Bone marrow (tissue), 2 donors: ENCODE results near the gene PTCSC3.

Experiments
- DNase-seq, 2 donors: peaks; one replicate each; lab custom pipeline; 2025; lab: John Stamatoyannopoulos, UW

The PTCSC3 gene

DNA sequence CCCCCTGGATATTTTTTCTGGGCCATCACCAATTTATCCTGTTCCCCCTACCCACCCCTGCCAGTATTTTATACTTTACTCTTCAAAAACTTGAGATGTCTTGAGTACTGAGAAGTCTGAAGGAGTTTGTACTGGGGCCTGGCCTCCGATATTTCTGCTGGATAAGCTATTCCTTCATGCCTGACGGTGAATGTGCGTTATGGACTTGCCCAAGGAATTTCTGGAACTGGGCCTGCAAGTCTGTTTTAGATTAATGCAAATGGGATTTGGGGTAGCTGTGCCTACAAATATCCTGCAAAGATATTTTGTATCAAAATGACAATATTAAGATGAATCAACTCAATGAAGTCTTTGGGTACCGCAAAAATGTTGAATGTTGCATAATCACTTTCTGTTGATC lies at the start of gene PTCSC3:
PTCSC3 (minus strand) TSS at position 199 of the 400 bp plus-strand sequence.
- no peak for DNase-seq

DNA sequence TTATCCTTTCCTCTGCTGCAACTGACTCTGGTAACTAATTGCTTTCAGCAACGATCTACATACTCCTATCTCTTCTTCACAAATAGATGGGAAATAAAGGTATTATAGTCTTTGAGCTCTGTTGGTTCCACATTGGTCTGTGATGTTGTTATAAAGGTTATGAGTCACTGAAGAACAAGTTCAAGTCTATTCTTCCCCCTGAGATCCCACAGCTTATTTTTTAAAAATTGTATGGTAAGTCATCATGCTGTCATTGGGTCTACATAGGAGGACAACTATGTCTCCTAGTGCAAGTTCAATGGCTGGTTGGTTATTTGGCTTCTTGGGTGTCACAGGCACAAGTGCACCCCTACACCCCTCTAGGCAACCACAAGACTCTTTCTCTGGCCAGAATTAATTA lies 49.6 kb upstream of the PTCSC3 start:
- no peak for DNase-seq

DNA sequence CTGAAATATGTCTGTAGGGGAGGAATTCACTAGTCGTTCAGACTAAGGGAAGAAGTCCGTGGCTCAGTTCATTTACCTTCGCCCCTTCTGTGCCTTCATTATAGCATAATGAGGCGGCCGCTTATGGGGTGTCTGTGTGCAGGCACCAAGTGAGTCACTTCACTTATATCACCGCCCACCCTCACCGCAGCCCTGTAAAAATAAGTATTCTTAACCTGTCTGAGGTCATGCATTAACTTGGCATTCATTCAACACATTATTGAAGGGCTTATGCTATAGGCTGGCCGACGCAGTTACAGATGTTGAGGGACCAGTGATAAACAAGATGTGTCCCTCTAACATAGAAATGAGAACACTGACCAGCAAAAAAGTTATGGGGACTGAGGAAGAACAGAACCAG lies 47.7 kb upstream of the PTCSC3 start:
- DNase-seq: no peak

- DNase-seq: no peak
Measured at GRCh38 chr14:36223558-36223957, 47.0 kb upstream of the PTCSC3 start.

DNA sequence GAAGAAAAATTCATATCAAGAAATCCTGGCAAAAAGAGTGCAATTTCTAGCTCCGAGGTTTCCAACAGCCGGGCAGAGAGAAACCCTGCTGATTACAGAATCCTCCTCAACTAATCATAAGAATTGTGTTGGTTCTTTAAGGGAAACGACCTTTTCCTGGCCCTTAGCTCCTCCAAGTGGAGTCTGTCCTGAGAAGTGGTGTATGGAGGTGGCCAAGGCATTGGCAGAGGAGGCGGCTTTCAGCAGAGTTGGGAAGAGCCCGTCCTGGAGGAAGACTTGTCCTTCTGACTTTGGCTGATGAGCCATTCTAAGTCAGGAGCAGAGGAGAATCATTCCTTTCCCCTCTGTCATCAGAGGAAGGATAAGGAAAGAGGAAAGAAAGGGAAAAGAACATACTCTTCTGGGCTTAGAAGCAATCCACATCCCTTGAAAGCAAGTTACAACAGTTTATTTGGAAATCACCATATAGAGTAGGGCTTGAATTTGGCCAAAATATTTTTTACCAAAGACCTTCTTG lies 46.5 kb upstream of the PTCSC3 start:
- no peak for DNase-seq

DNA sequence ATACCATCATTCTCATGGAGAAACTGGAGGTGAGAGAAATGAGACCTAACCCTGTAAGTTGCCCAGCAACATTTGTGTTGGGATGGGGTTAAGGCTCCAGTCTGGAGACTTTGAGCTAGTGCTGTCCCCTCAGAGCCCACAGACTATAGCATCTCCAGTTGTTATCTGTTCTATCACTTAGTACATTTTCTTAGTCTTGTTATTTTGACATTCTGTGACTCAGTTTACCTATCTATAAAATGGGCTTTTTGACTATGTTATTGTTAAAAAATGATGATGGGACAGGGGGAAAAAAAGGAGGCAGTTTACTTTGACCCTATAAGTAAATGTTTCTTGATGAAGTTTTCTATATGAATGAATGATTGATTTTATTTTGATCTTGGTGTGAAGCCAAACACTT lies 45.8 kb upstream of the PTCSC3 start:
- DNase-seq: no peak

GRCh38 chr14:36221112-36221511 lies 44.6 kb upstream of the PTCSC3 start:
- no peak for DNase-seq

DNA sequence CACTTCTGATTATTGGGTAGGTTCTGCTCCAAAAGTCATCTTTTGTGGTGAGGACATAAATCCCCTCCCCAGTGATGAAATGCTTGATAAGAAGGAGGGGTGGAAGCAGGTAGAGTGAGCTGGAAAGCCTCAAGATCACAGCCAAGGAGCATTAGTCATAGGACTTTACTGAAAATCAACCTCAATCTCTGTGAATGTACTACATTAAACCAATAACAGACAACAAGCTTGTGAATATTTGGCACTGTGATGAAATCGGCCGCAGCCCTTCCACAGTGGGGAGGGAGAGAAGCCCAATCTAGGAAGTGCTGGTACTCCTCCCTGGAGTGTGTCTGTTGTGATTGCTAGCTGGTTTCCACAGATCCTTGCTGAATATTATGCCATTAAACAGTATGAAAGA lies 41.2 kb upstream of the PTCSC3 start:
- DNase-seq: no peak

DNA sequence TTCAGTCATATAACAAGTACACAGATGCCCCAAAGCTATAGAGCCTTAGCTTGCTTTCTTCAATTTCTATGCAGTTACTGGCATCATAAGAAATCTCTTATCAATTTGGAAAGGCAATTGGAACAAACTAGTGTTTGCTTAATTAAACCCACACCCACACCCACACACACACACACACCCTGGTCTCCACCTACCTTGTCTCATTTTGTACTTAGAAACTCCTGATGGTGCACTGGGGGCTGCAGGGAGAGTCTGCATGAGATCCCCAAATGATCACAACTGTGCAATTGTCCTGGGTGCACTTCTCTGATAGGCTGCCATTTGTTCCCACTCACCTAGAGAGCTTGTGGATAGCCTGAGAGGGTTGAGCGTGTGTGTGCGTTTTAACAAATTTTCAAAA lies 40.5 kb upstream of the PTCSC3 start:
- no peak for DNase-seq

DNA sequence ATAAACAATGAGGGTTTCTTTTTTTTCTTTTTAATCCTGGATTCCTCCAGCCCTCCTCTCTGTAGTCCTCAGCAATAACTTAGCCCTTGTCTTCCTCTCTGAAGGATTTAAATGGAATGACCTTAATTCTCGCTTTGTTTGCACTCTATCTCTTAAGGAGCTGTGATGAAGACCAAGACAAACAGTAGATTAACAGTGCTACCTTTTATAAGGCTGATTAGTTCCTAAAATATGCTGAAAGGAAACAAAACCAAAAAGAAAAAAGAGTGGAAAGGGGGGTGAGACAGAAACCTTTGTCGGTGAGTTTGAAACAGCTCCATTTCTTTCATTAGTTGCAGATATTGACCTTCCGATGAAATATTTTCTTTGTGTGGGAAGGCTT lies 38.7 kb upstream of the PTCSC3 start:
- no peak for DNase-seq

- DNase-seq: no peak
Measured at GRCh38 chr14:36214476-36215216, 38.1 kb upstream of the PTCSC3 start.

- DNase-seq: no peak
Measured at GRCh38 chr14:36212987-36213386, 36.5 kb upstream of the PTCSC3 start.

DNA sequence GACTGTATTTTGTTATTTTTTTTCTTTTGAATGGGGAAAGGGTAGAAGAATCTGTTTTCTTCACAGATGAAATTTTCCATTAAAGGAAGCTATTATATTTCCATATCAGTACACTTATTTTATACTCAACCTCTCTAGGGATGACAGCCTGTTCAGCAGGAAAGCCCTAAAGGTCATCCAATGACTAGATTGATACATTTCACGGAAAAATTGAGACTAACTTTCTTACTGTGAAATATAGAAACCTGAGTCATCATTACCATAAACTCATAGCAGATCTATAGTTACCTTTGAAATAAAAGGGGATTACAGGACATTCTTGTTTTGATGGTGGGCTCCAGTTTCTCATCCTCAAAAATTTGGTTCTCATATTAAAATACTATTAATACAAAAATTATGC lies 36.1 kb upstream of the PTCSC3 start:
- no peak for DNase-seq

GRCh38 chr14:36208690-36209278 lies 32.3 kb upstream of the PTCSC3 start:
- no peak for DNase-seq

- no peak for DNase-seq
Measured at GRCh38 chr14:36207500-36207899, 31.0 kb upstream of the PTCSC3 start.

DNA sequence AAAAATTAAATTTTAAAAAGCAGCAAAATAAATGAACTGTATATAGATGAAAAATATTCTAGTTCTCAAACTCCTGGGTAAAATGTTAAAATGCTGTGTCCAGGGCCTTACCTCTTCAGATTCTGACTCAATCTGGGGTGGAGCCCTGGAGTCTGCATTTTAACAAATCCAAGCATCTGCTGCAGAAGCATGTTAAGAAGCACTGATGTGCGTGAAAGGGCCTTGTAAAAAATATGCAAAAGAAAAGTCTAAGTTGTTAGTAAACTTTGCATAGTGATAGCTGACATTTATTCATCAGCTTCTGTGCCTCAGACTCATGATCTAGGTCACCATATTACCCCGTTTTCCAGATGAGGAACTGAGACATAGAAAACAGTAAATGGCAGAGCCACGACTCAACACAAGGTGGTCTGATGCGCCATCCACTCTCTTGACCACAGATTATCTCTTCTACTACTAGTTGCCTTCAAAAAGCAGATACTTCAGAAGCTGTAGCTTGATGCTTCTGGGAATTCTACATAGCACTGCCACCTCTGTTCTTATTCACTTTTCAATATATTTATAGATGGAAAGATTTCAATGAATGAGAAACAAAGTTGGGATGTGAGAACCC lies 28.0 kb upstream of the PTCSC3 start:
- DNase-seq: no peak

- no peak for DNase-seq
Measured at GRCh38 chr14:36198378-36198777, 21.9 kb upstream of the PTCSC3 start.

DNA sequence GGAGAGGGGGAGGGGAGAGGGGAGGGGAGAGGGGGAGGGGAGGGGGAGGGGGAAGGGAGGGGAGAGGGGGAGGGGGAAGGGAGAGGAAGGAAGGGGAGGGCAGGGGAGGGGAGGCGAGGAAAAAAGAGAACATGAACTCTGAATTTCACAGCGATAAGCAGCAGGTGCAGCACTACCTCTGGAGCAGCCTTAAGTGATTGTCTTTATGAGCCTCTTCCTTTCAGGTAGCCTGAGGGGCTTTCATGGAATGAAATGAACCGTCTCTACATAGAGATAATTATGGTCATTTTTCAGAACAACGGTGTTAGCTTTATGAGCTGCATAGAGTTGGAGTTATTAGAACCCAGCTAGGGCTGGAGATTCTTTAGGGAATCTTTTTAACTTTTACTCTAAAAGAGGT lies 18.1 kb upstream of the PTCSC3 start:
- DNase-seq: no peak

GRCh38 chr14:36192530-36192929 lies 16.0 kb upstream of the PTCSC3 start:
- no peak for DNase-seq

DNA sequence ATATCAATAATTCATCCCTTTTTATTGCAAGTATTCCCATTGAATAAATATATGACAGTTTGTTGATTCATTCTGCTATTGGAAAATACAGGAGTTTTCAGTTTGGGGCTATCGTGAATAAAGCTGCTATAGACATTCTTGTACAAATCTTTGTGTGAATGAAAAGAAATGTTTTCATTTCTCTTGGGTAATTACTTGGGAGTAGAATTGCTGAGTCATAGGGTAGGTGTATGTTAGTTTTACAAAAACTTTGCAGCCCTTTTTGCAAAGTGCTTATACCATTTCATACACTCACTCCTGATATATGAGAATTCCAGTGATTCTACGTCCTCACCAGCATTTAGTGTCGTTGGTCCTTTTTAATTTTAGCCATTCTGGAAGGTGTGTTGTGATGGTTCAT lies 6.9 kb upstream of the PTCSC3 start:
- no peak for DNase-seq

- DNase-seq: no peak
Measured at GRCh38 chr14:36181417-36181816, 4.9 kb upstream of the PTCSC3 start.

- DNase-seq: no peak
Measured at GRCh38 chr14:36177489-36177888, 967 bp upstream of the PTCSC3 start.

- DNase-seq: no peak
Measured at GRCh38 chr14:36174767-36175424, 1.6 kb downstream of the PTCSC3 start.
